Measurements from ENCODE around the gene KBTBD7.
A peak's percentile ranks its signal among the peaks of the same experiment; 100 is the strongest.

Gene KBTBD7, protein sequence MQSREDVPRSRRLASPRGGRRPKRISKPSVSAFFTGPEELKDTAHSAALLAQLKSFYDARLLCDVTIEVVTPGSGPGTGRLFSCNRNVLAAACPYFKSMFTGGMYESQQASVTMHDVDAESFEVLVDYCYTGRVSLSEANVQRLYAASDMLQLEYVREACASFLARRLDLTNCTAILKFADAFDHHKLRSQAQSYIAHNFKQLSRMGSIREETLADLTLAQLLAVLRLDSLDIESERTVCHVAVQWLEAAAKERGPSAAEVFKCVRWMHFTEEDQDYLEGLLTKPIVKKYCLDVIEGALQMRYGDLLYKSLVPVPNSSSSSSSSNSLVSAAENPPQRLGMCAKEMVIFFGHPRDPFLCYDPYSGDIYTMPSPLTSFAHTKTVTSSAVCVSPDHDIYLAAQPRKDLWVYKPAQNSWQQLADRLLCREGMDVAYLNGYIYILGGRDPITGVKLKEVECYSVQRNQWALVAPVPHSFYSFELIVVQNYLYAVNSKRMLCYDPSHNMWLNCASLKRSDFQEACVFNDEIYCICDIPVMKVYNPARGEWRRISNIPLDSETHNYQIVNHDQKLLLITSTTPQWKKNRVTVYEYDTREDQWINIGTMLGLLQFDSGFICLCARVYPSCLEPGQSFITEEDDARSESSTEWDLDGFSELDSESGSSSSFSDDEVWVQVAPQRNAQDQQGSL

DNA sequence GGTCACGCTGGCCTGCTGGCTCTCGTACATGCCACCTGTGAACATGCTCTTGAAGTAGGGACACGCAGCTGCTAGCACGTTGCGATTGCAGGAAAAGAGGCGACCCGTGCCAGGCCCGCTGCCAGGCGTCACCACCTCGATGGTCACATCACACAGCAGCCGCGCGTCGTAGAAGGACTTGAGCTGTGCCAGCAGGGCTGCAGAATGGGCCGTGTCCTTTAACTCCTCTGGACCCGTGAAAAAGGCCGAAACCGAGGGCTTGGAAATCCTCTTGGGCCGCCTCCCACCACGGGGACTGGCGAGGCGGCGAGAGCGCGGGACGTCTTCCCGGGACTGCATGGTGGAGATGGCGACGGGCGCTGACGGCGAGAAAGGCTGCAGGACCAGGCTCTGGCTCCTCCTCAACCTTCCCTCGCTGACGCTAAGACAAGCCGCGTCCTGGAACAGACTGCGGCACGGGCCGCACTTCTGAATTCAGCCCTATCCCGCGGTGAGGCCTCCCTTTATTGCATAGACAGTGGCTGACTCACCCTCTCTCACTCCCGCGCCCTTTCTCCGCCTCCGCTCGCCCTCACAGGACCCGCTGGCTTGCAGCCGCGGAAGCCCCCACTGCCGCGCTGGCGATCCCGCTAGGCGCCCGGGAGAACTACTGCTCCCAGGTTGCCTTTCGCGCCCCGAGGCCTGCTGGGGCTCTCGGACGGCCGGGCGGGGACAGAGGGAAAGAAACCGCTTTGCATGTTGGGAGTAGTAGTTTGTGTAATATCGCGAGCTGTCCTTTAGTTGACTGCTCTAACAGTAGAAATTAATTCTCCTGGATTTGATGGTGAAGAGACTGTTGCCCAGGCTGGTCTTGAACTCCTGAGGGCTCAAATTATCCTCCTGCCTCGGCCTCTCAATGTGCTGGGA lies at the start of gene KBTBD7:
Gene KBTBD7, minus strand, starts transcription at position 651 of the 906 bp plus-strand sequence. Its CDS starts 312 bp downstream, at position 339.
- Histone ChIP-seq H3K4me1 (ENCODE audit: control insufficient read depth in 5 of 5, insufficient read depth in 5 of 5, low read length in 5 of 5) (peaks cover 2 to 27% (median 22%) of the 10 kb centered on the region in 5 donors), H3K9me3 (ENCODE audit: control insufficient read depth in 5 of 5, low read length in 5 of 5) (no peaks in the 10 kb centered on the region), H3K27me3 (ENCODE audit: control insufficient read depth in 5 of 5, insufficient read depth in 4 of 5, low read length in 5 of 5) (no peaks in the 10 kb centered on the region), H3K36me3 (ENCODE audit: control insufficient read depth in 5 of 5, insufficient read depth in 5 of 5, low read length in 5 of 5) (no peaks in the 10 kb centered on the region), H3K27ac (ENCODE audit: low read depth, low read length) (peak within 1 kb of the TSS; percentile 67), H3K4me3 (ENCODE audit: low read depth in 1 of 5, low read length in 5 of 5) (peak within 1 kb of the TSS; percentile 67 to 91 (median 88)), H3K9ac (ENCODE audit: low read length in 5 of 5) (peak within 1 kb of the TSS; percentile 56 to 95 (median 84))

DNA sequence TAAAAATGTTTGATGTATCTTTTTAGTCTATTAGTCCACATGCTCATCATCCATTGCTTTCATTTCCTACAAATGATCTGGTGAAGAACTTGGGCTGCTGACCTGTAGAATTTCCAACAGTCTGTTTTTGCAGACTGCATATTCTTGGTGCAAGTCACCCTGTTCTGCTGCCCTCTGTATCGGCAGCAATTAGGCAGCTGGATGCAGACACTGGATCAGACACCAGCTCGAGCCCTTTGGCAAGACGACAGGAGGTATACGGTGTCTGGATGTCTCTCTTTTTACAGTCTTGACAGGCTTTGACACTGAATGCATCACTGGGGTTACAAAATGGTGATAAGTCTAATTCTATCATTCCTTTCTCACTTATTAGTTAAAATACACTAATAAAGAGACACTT lies 47.3 kb upstream of the KBTBD7 start:
- no peak overlapping the region for H3K27ac ChIP-seq (ENCODE audit: low read depth, low read length)
- H3K9ac ChIP-seq (ENCODE audit: low read length in 5 of 5) = no peak overlapping the region
- H3K4me1 ChIP-seq (ENCODE audit: control insufficient read depth in 5 of 5, insufficient read depth in 5 of 5, low read length in 5 of 5) = no peaks in the 10 kb centered on the region
- peaks cover 5 to 17% (median 14%) of the 10 kb centered on the region in 5 donors for H3K36me3 ChIP-seq (ENCODE audit: control insufficient read depth in 5 of 5, insufficient read depth in 5 of 5, low read length in 5 of 5)
- no peaks in the 10 kb centered on the region for H3K9me3 ChIP-seq (ENCODE audit: control insufficient read depth in 5 of 5, low read length in 5 of 5)
- H3K4me3 ChIP-seq (ENCODE audit: low read depth in 1 of 5, low read length in 5 of 5) = no peak overlapping the region
- H3K27me3 ChIP-seq (ENCODE audit: control insufficient read depth in 5 of 5, insufficient read depth in 4 of 5, low read length in 5 of 5) = no peaks in the 10 kb centered on the region

GRCh38 chr13:41236369-41236768 lies 42.0 kb upstream of the KBTBD7 start:
- Histone ChIP-seq H3K9ac (ENCODE audit: low read length in 5 of 5) (no peak overlapping the region), H3K36me3 (ENCODE audit: control insufficient read depth in 5 of 5, insufficient read depth in 5 of 5, low read length in 5 of 5) (peaks cover 7 to 24% (median 11%) of the 10 kb centered on the region in 5 donors), H3K4me1 (ENCODE audit: control insufficient read depth in 5 of 5, insufficient read depth in 5 of 5, low read length in 5 of 5) (no peaks in the 10 kb centered on the region), H3K9me3 (ENCODE audit: control insufficient read depth in 5 of 5, low read length in 5 of 5) (no peaks in the 10 kb centered on the region), H3K4me3 (ENCODE audit: low read depth in 1 of 5, low read length in 5 of 5) (no peak overlapping the region), H3K27ac (ENCODE audit: low read depth, low read length) (no peak overlapping the region), H3K27me3 (ENCODE audit: control insufficient read depth in 5 of 5, insufficient read depth in 4 of 5, low read length in 5 of 5) (no peaks in the 10 kb centered on the region)

- Histone ChIP-seq H3K27me3 (ENCODE audit: control insufficient read depth in 5 of 5, insufficient read depth in 4 of 5, low read length in 5 of 5) (no peaks in the 10 kb centered on the region), H3K27ac (ENCODE audit: low read depth, low read length) (no peak overlapping the region), H3K4me1 (ENCODE audit: control insufficient read depth in 5 of 5, insufficient read depth in 5 of 5, low read length in 5 of 5) (no peaks in the 10 kb centered on the region), H3K9ac (ENCODE audit: low read length in 5 of 5) (no peak overlapping the region), H3K36me3 (ENCODE audit: control insufficient read depth in 5 of 5, insufficient read depth in 5 of 5, low read length in 5 of 5) (peaks cover 0 to 11% (median 2%) of the 10 kb centered on the region in 5 donors), H3K4me3 (ENCODE audit: low read depth in 1 of 5, low read length in 5 of 5) (no peak overlapping the region), H3K9me3 (ENCODE audit: control insufficient read depth in 5 of 5, low read length in 5 of 5) (no peaks in the 10 kb centered on the region)
Measured at GRCh38 chr13:41232578-41233480, 38.5 kb upstream of the KBTBD7 start.

DNA sequence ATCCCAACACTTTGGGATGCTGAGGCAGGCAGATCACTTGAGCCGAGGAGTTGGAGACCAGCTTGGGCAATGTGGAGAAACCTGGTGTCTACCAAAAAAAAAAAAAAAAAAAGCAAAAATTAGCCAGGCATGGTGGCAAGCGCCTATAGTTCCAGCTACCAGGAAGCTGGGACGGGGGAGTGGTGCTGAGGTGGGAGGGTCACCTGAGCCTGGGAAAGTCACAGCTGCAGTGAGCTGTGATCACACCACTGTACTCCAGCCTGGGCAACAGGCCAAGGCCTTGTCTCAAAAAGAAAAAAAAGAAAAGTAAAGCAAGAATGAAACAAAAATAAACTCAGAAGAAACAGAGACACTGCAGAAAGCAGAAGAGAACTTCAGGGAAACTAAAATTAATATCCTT lies 37.4 kb upstream of the KBTBD7 start:
- H3K4me1 ChIP-seq (ENCODE audit: control insufficient read depth in 5 of 5, insufficient read depth in 5 of 5, low read length in 5 of 5) = no peaks in the 10 kb centered on the region

GRCh38 chr13:41231025-41231677 lies 36.8 kb upstream of the KBTBD7 start:
- no peaks in the 10 kb centered on the region for H3K9me3 ChIP-seq (ENCODE audit: control insufficient read depth in 5 of 5, low read length in 5 of 5)
- H3K36me3 ChIP-seq (ENCODE audit: control insufficient read depth in 5 of 5, insufficient read depth in 5 of 5, low read length in 5 of 5) = peaks cover 0 to 17% (median 3%) of the 10 kb centered on the region in 5 donors
- H3K4me1 ChIP-seq (ENCODE audit: control insufficient read depth in 5 of 5, insufficient read depth in 5 of 5, low read length in 5 of 5) = no peaks in the 10 kb centered on the region
- no peak overlapping the region for H3K9ac ChIP-seq (ENCODE audit: low read length in 5 of 5)
- H3K27me3 ChIP-seq (ENCODE audit: control insufficient read depth in 5 of 5, insufficient read depth in 4 of 5, low read length in 5 of 5) = no peaks in the 10 kb centered on the region
- no peak overlapping the region for H3K27ac ChIP-seq (ENCODE audit: low read depth, low read length)
- no peak overlapping the region for H3K4me3 ChIP-seq (ENCODE audit: low read depth in 1 of 5, low read length in 5 of 5)

More for the DNA sequence above, 37.4 kb upstream of the KBTBD7 start:
- peaks cover 0 to 13% (median 2%) of the 10 kb centered on the region in 5 donors for H3K36me3 ChIP-seq (ENCODE audit: control insufficient read depth in 5 of 5, insufficient read depth in 5 of 5, low read length in 5 of 5)
- H3K27ac ChIP-seq (ENCODE audit: low read depth, low read length) = no peak overlapping the region
- H3K4me3 ChIP-seq (ENCODE audit: low read depth in 1 of 5, low read length in 5 of 5) = no peak overlapping the region
- H3K9me3 ChIP-seq (ENCODE audit: control insufficient read depth in 5 of 5, low read length in 5 of 5) = no peaks in the 10 kb centered on the region
- H3K9ac ChIP-seq (ENCODE audit: low read length in 5 of 5) = no peak overlapping the region
- no peaks in the 10 kb centered on the region for H3K27me3 ChIP-seq (ENCODE audit: control insufficient read depth in 5 of 5, insufficient read depth in 4 of 5, low read length in 5 of 5)

DNA sequence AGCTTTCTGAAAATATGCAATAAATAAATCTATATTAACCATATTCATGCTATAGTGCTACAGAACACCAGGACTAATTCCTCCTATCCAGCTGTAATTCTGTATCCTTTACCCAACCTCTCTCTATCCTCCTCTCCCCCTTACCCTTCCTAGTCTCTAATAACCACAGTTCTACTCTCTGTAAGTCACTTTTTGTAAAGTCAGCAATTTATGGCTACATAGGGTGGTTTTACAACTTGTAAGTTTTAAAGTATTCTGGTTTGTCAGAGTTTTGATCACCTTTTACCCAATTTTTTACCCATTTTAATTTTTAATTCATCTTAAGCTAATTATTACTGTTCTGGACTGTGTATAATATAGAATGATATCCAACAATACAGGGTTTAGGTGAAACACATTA lies 35.0 kb upstream of the KBTBD7 start:
- Histone ChIP-seq H3K4me3 (ENCODE audit: low read depth in 1 of 5, low read length in 5 of 5) (no peak overlapping the region), H3K9ac (ENCODE audit: low read length in 5 of 5) (no peak overlapping the region), H3K27ac (ENCODE audit: low read depth, low read length) (no peak overlapping the region), H3K9me3 (ENCODE audit: control insufficient read depth in 5 of 5, low read length in 5 of 5) (no peaks in the 10 kb centered on the region), H3K27me3 (ENCODE audit: control insufficient read depth in 5 of 5, insufficient read depth in 4 of 5, low read length in 5 of 5) (no peaks in the 10 kb centered on the region), H3K4me1 (ENCODE audit: control insufficient read depth in 5 of 5, insufficient read depth in 5 of 5, low read length in 5 of 5) (no peaks in the 10 kb centered on the region), H3K36me3 (ENCODE audit: control insufficient read depth in 5 of 5, insufficient read depth in 5 of 5, low read length in 5 of 5) (peaks cover 0 to 22% (median 3%) of the 10 kb centered on the region in 5 donors)

DNA sequence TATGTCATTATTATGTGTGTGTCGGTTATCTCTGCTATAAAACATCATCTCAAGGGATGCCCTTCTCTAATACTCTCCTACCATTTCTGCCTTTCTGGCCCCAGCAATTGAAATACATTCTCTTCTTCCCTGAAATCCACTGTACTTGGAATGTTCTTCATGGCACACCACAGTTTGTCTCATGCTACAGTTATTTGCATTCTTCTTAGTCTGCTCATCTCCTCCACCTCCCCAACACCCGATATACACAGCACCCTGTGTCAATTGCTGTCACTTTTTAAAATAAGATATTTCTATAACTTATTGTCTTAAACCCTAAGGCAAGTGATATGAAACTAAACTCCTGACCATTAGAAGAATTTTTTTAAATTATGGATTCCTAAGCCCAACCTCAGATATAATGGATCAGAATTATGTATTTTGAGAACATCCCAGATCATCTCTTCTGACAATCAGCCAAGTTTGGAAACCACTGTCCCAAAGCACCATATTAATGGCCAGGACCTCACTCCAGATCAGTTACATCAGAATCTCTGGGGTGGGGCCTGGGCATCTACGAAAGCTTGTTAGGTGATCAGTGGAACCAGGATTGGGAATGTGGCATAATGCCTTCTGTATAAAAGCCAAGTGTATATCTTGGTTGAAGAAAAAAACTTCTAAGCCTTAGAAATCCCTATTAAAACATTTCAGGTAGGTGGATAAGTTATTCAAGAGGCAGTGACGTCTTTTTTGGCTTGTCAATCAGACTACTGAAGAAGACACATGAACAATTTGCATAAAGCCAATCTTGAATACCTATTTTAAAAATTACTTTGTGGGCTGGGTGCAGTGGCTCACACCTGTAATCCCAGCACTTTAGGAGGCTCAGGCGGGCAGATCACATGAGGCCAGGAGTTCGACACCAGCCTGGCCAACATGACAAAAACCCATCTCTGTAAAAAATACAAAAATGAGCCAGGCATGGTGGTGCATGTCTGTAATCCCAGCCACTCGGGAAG lies 30.0 kb upstream of the KBTBD7 start:
- Histone ChIP-seq H3K27ac (ENCODE audit: low read depth, low read length) (no peak overlapping the region), H3K27me3 (ENCODE audit: control insufficient read depth in 5 of 5, insufficient read depth in 4 of 5, low read length in 5 of 5) (no peaks in the 10 kb centered on the region), H3K9ac (ENCODE audit: low read length in 5 of 5) (no peak overlapping the region), H3K4me1 (ENCODE audit: control insufficient read depth in 5 of 5, insufficient read depth in 5 of 5, low read length in 5 of 5) (no peaks in the 10 kb centered on the region), H3K4me3 (ENCODE audit: low read depth in 1 of 5, low read length in 5 of 5) (no peak overlapping the region), H3K9me3 (ENCODE audit: control insufficient read depth in 5 of 5, low read length in 5 of 5) (no peaks in the 10 kb centered on the region), H3K36me3 (ENCODE audit: control insufficient read depth in 5 of 5, insufficient read depth in 5 of 5, low read length in 5 of 5) (peaks cover 0 to 19% (median 3%) of the 10 kb centered on the region in 5 donors)

Data from subcutaneous abdominal adipose tissue (tissue), 5 donors.